PC-9 (cell line): Measurements from ENCODE around the gene ATP8A1. TPM values are rescaled to one million over a fixed set of nuclear protein-coding genes. Genes with fewer than 3 reads are reported as not detected.

Source experiments
- BruUV-seq: library from RNA; stranded (reverse); fragments of 400-500 nt; replicated peaks from 2 replicates; lab custom pipeline; 2021; lab: Mats Ljungman, UMichigan
- CTCF ChIA-PET: fragments of 300-600 bp; sonication (Branson Sonifier 250); formaldehyde crosslinking; loops from one replicate; lab custom pipeline; 2022; ENCODE audit warnings: antibody characterized with exemption; lab: Charles Lee
- POLR2A ChIA-PET: fragments of 300-600 bp; sonication (Branson Sonifier 250); formaldehyde crosslinking; loops from one replicate; lab custom pipeline; 2022; ENCODE audit warnings: antibody characterized with exemption; ENCODE audit not compliant: unreplicated experiment; lab: Charles Lee
- DNase-seq, 2 experiments: peaks; one replicate each; pipeline versions ENCODE4 v3.0.0 to v3.0.0-alpha.2; 2015 to 2022; ENCODE audit warnings: mixed read lengths in 1 of 2
- H2AFZ ChIP-seq: fragments of 200-600 bp; sonication (generic); 2 replicates; pipeline ENCODE4 v1.8.1; 2017; ENCODE audit warnings: antibody characterized with exemption
- H3F3A ChIP-seq: fragments of 200-600 bp; sonication (generic); 2 replicates; pipeline ENCODE4 v1.8.1; 2017; ENCODE audit warnings: antibody characterized with exemption, mild to moderate bottlenecking, low read depth; ENCODE audit not compliant: insufficient read depth
- H3K27ac ChIP-seq: fragments of 200-600 bp; sonication (generic); 2 replicates; pipeline ENCODE4 v1.6.1; 2016; ENCODE audit warnings: mixed run types
- H3K27me3 ChIP-seq: fragments of 200-600 bp; sonication (generic); 2 replicates; pipeline ENCODE4 v1.6.1; 2016; ENCODE audit warnings: low read depth, mixed run types; ENCODE audit not compliant: insufficient read depth
- H3K36me3 ChIP-seq: fragments of 200-600 bp; sonication (generic); 2 replicates; pipeline ENCODE4 v1.6.1; 2016; ENCODE audit warnings: low read depth, mixed run types
- H3K4me1 ChIP-seq: fragments of 200-600 bp; sonication (generic); replicated peaks from 2 replicates; pipeline ENCODE4 v1.6.1; 2016; ENCODE audit warnings: mixed run types; ENCODE audit not compliant: insufficient read depth
- H3K4me2 ChIP-seq: fragments of 200-600 bp; sonication (generic); 2 replicates; pipeline ENCODE4 v1.6.1; 2017; ENCODE audit warnings: mixed run types
- H3K4me3 ChIP-seq: fragments of 200-600 bp; sonication (generic); 2 replicates; pipeline ENCODE4 v1.6.1; 2016; ENCODE audit warnings: mixed run types
- H3K79me2 ChIP-seq: fragments of 200-600 bp; sonication (generic); 2 replicates; pipeline ENCODE4 v1.6.1; 2017; ENCODE audit warnings: low read depth, mixed run types
- H3K9me2 ChIP-seq: fragments of 200-600 bp; sonication (generic); 2 replicates; pipeline ENCODE4 v1.8.1; 2017; ENCODE audit warnings: mild to moderate bottlenecking; ENCODE audit not compliant: insufficient read depth
- H3K9me3 ChIP-seq: fragments of 200-600 bp; sonication (generic); 2 replicates; pipeline ENCODE4 v1.8.1; 2016; ENCODE audit warnings: low read depth; ENCODE audit not compliant: insufficient read depth
- H4K20me1 ChIP-seq: fragments of 200-600 bp; sonication (generic); 2 replicates; pipeline ENCODE4 v1.8.1; 2017; ENCODE audit not compliant: insufficient read depth
- CTCF ChIP-seq: fragments of 200-600 bp; sonication (generic); conservative IDR thresholded peaks from 2 replicates; pipeline ENCODE4 v1.6.1; 2017; ENCODE audit warnings: mixed run types, antibody characterized with exemption, mild to moderate bottlenecking, moderate library complexity
- EZH2 ChIP-seq: fragments of 200-600 bp; sonication (generic); IDR thresholded peaks from 2 replicates; pipeline ENCODE4 v1.8.0; 2017; ENCODE audit warnings: antibody characterized with exemption, low read depth
- intact Hi-C: fragments of 100-400 bp; cut with micrococcal nuclease; formaldehyde crosslinking; loops from one replicate; pipeline ENCODE4 v1.10.0; 2022; ENCODE audit not compliant: unreplicated experiment
- total RNA-seq: library from RNA; stranded (reverse); gene quantifications from 2 replicates; pipeline ENCODE4 v1.2.3, GENCODE V29; 2021

Gene ATP8A1
- total RNA-seq, 1 experiment from 2014 or later, result not detected

GRCh38 chr4:42560467-42560861 lies 96.4 kb downstream of the ATP8A1 start:
- CTCF ChIA-PET, result no interaction called here
- DNase-seq, result no peak
- H3K9me2 ChIP-seq, result no peaks in the 10 kb centered on the region
- no peaks in the 10 kb centered on the region for H4K20me1 ChIP-seq
- no peaks in the 10 kb centered on the region for H3K36me3 ChIP-seq
- no peak for TF ChIP-seq CTCF
- TF ChIP-seq EZH2, result no peak
- no peak overlapping the region for H3K27ac ChIP-seq
- H3F3A ChIP-seq, result no peaks in the 10 kb centered on the region
- BruUV-seq, result no TSS peak
- H2AFZ ChIP-seq, result no peak overlapping the region
- POLR2A ChIA-PET, result no interaction called here
- H3K79me2 ChIP-seq, result no peaks in the 10 kb centered on the region
- H3K4me1 ChIP-seq, result no peaks in the 10 kb centered on the region
- no peak overlapping the region for H3K4me3 ChIP-seq
- intact Hi-C loops, result no loop called here
- H3K27me3 ChIP-seq, result no peaks in the 10 kb centered on the region; the same call in 1 of the 2 replicates
- no peak overlapping the region for H3K4me2 ChIP-seq
- H3K9me3 ChIP-seq, result no peaks in the 10 kb centered on the region; the same call in 1 of the 2 replicates

- Histone ChIP-seq H3K27me3 (no peaks in the 10 kb centered on the region; the same call in 1 of the 2 replicates), H3K4me1 (no peaks in the 10 kb centered on the region), H3K4me3 (no peak overlapping the region), H3K27ac (no peak overlapping the region), H3K9me3 (no peaks in the 10 kb centered on the region; the same call in 1 of the 2 replicates), H3K9me2 (no peaks in the 10 kb centered on the region), H4K20me1 (no peaks in the 10 kb centered on the region), H3K4me2 (no peak overlapping the region), H3K36me3 (no peaks in the 10 kb centered on the region), H3K79me2 (no peaks in the 10 kb centered on the region), H2AFZ (no peak overlapping the region), H3F3A (no peaks in the 10 kb centered on the region)
- POLR2A ChIA-PET, result no interaction called here
- no peak for DNase-seq
- intact Hi-C loops, result no loop called here
- no TSS peak for BruUV-seq
- CTCF ChIA-PET, result no interaction called here
- TF ChIP-seq CTCF (no peak), EZH2 (no peak)
Observed at GRCh38 chr4:42558156-42558555, 98.7 kb downstream of the ATP8A1 start.

GRCh38 chr4:42555828-42556227 lies 101.1 kb downstream of the ATP8A1 start:
- Histone ChIP-seq H3K27ac (no peak overlapping the region), H3K9me3 (no peaks in the 10 kb centered on the region), H3K4me2 (no peak overlapping the region), H3K27me3 (0 out of 2 replicates have a peak, but pooled peaks cover 3% of the 10 kb centered on the region), H3K36me3 (no peaks in the 10 kb centered on the region), H3K4me1 (no peaks in the 10 kb centered on the region), H3K79me2 (no peaks in the 10 kb centered on the region), H2AFZ (no peak overlapping the region), H3K9me2 (no peaks in the 10 kb centered on the region), H3K4me3 (no peak overlapping the region), H3F3A (no peaks in the 10 kb centered on the region), H4K20me1 (no peaks in the 10 kb centered on the region)
- no peak for DNase-seq
- TF ChIP-seq EZH2 (no peak), CTCF (no peak)
- POLR2A ChIA-PET, result no interaction called here
- intact Hi-C loops, result no loop called here
- CTCF ChIA-PET, result no interaction called here
- BruUV-seq, result no TSS peak
